Prostate gland (tissue), 2 donors: ENCODE measurements around the gene CELF2.

Experiments
- POLR2A ChIP-seq: fragments of 450-650 bp; IDR thresholded peaks from one replicate; pipeline ENCODE4 v1.6.1; 2016; ENCODE audit warnings: antibody characterized with exemption, mild to moderate bottlenecking
- POLR2AphosphoS5 ChIP-seq: sonication (generic); formaldehyde crosslinking; IDR thresholded peaks from one replicate; pipeline ENCODE4 v1.6.1; 2017; ENCODE audit warnings: antibody characterized with exemption
- TF ChIP-seq, protein P1 (sequence below), 4 experiments: fragments of 200-600 bp in 2 of 4; fragments of 450-650 bp in 2 of 4; sonication (generic) in 2 of 4; IDR thresholded peaks; 1 replicate in 3 of 4; 2 replicates in 1 of 4; pipeline ENCODE4 v1.5.1; 2016 to 2019; ENCODE audit warnings: antibody characterized with exemption in 4 of 4, mild to moderate bottlenecking in 2 of 4, moderate library complexity in 2 of 4

GRCh38 chr10:11147722-11148121 is 130.1 kb downstream of the CELF2 start:
- TF ChIP-seq, protein P1, sequence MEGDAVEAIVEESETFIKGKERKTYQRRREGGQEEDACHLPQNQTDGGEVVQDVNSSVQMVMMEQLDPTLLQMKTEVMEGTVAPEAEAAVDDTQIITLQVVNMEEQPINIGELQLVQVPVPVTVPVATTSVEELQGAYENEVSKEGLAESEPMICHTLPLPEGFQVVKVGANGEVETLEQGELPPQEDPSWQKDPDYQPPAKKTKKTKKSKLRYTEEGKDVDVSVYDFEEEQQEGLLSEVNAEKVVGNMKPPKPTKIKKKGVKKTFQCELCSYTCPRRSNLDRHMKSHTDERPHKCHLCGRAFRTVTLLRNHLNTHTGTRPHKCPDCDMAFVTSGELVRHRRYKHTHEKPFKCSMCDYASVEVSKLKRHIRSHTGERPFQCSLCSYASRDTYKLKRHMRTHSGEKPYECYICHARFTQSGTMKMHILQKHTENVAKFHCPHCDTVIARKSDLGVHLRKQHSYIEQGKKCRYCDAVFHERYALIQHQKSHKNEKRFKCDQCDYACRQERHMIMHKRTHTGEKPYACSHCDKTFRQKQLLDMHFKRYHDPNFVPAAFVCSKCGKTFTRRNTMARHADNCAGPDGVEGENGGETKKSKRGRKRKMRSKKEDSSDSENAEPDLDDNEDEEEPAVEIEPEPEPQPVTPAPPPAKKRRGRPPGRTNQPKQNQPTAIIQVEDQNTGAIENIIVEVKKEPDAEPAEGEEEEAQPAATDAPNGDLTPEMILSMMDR (IDR thresholded peaks at IDR 0.05) = no peak
- TF ChIP-seq POLR2A (no peak), POLR2AphosphoS5 (no peak)
